NCI-H1105 treated with DMSO at 0.1 percent for 48 hours (cell line): Measurements from ENCODE around the gene ZBTB20.

Experiments used
- DNase-seq: peaks from one replicate; lab custom pipeline; 2025; lab: John Stamatoyannopoulos, UW

ZBTB20 gene

GRCh38 chr3:114405202-114405990 lies 741.7 kb downstream of the ZBTB20 start:
- no peak for DNase-seq

- DNase-seq, result no peak
Measured at GRCh38 chr3:114404590-114404989, 742.5 kb downstream of the ZBTB20 start.

GRCh38 chr3:114402838-114403237 lies 744.2 kb downstream of the ZBTB20 start:
- DNase-seq, result no peak

- DNase-seq, result no peak
Measured at GRCh38 chr3:114401346-114401745, 745.7 kb downstream of the ZBTB20 start.

GRCh38 chr3:114400371-114400770 lies 746.7 kb downstream of the ZBTB20 start:
- no peak for DNase-seq

GRCh38 chr3:114394551-114394950 lies 752.5 kb downstream of the ZBTB20 start:
- no peak for DNase-seq

- DNase-seq, result no peak
Measured at GRCh38 chr3:114393367-114394072, 753.6 kb downstream of the ZBTB20 start.

GRCh38 chr3:114392831-114393230 lies 754.3 kb downstream of the ZBTB20 start:
- no peak for DNase-seq

GRCh38 chr3:114389156-114389555 lies 757.9 kb downstream of the ZBTB20 start:
- no peak for DNase-seq

GRCh38 chr3:114384558-114384903 lies 762.6 kb downstream of the ZBTB20 start:
- no peak for DNase-seq

- DNase-seq, result peak; percentile 50
Measured at GRCh38 chr3:114383875-114384557, 763.1 kb downstream of the ZBTB20 start.

- no peak for DNase-seq
Measured at GRCh38 chr3:114380233-114380651, 766.8 kb downstream of the ZBTB20 start.

- DNase-seq, result no peak
Measured at GRCh38 chr3:114379266-114379665, 767.8 kb downstream of the ZBTB20 start.

GRCh38 chr3:114378760-114379159 lies 768.3 kb downstream of the ZBTB20 start:
- DNase-seq, result no peak

GRCh38 chr3:114377426-114377825 lies 769.7 kb downstream of the ZBTB20 start:
- no peak for DNase-seq

- DNase-seq, result no peak
Measured at GRCh38 chr3:114376516-114377185, 770.4 kb downstream of the ZBTB20 start.

- no peak for DNase-seq
Measured at GRCh38 chr3:114375608-114376421, 771.3 kb downstream of the ZBTB20 start.

- DNase-seq, result no peak
Measured at GRCh38 chr3:114374433-114374990, 772.6 kb downstream of the ZBTB20 start.

- no peak for DNase-seq
Measured at GRCh38 chr3:114370537-114371174, 776.4 kb downstream of the ZBTB20 start.

- no peak for DNase-seq
Measured at GRCh38 chr3:114365909-114366308, 781.2 kb downstream of the ZBTB20 start.
